OCI-LY7 (cell line): Measurements from ENCODE around the gene DGLUCY.
"Not testable (repeated sequence)": the region's sequence is repeated elsewhere in the genome, so short reads cannot be mapped to it uniquely, and the experiment has no call there.

Experiments used
- EZH2phosphoT487 ChIP-seq: fragments of 200-600 bp; sonication (generic); IDR thresholded peaks from 2 replicates; pipeline ENCODE4 v1.6.1; 2018; ENCODE audit warnings: low read depth, borderline replicate concordance, mild to moderate bottlenecking, mixed run types, antibody characterized with exemption, low read length, moderate library complexity, mixed read lengths
- TF ChIP-seq, protein P1 (sequence below): fragments of 200-600 bp; sonication (generic); conservative IDR thresholded peaks from 2 replicates; pipeline ENCODE4 v1.5.1; 2014; ENCODE audit warnings: mild to moderate bottlenecking, antibody characterized with exemption, low read length, moderate library complexity, mixed read lengths

DNA sequence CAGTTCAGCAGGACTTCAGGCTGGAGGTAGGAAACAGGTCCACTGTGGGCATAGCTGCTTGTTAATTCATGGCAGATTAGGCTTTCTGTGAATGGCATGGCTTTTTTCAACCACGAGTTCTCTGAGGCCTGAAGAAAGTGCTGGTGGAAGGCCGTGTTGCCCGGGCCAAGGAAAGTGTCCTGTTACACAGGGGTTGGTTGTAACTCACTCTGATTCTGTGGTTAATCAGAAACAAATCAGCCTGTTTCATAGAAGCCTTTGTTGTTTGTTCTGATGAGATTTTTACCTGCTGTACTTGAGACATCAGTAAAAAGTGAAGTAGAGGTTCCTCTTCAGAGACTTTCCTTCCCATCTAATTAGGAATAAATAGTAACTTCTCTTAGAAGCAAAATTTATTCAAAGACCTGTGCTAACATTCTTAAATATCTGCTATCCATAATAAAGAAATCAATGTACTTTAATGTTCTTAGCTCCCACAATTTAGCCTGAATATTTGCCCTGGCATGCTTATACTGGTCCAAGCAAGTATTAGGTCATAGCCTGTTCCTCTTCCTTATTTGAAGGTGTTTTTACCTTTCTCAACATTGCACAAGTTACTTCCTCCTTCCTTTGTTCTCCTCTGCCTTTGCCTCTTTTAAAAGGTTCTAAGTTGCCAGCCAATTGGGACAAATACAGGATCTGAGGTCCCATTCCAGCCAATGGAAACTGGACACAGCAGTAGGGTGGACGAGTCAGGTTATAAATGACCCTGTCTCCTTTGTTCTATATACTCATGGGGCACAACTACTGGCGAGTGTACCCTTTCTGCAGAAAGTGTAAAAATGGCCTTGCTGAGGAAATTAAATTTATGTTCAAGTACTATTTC lies 10.8 kb downstream of the DGLUCY start:
- TF ChIP-seq, protein P1, sequence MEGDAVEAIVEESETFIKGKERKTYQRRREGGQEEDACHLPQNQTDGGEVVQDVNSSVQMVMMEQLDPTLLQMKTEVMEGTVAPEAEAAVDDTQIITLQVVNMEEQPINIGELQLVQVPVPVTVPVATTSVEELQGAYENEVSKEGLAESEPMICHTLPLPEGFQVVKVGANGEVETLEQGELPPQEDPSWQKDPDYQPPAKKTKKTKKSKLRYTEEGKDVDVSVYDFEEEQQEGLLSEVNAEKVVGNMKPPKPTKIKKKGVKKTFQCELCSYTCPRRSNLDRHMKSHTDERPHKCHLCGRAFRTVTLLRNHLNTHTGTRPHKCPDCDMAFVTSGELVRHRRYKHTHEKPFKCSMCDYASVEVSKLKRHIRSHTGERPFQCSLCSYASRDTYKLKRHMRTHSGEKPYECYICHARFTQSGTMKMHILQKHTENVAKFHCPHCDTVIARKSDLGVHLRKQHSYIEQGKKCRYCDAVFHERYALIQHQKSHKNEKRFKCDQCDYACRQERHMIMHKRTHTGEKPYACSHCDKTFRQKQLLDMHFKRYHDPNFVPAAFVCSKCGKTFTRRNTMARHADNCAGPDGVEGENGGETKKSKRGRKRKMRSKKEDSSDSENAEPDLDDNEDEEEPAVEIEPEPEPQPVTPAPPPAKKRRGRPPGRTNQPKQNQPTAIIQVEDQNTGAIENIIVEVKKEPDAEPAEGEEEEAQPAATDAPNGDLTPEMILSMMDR, result not testable (repeated sequence)
- TF ChIP-seq EZH2phosphoT487, result not testable (repeated sequence)
